ENCODE measurements around the gene URM1. TPM values are rescaled to one million over a fixed set of nuclear protein-coding genes. Genes with fewer than 3 reads are reported as not detected.

Gene URM1
- total RNA-seq, 1 experiment from 2014 or later, result 45.4 TPM

DNA sequence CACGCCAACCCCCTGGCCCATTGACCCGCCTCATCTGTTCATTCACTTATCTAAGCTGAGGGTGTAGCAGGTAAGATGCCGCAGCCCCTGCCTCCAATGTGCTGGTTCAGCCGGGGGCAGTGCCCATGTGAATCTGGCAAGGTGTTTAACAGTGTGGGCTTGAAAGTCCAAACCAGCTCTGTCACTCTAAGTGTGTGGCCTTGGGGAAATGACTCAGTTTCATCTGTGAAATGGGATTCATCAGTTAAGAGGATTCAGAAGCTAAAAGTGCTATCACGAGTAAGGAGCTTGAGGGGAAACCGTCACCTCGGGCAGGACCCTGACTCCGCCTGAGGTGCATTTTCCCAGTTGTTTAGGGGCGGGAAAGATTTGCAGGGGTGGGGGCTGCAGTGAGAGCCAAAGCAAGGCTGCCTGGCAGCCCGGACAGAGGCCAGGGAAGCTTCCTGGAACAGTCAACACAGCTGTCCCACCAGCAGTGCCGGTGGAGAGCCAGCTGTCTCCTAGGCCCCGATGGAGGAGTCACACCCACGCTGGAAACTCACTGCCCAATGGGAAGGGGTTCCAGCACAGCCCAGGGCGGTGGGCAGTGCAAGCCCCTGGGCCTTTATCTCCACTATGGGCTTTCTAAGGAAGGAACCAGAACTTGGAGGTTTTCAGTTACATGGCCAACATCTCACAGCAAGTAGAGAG lies 9.7 kb upstream of the URM1 start:
- TF ChIP-seq, protein P1, sequence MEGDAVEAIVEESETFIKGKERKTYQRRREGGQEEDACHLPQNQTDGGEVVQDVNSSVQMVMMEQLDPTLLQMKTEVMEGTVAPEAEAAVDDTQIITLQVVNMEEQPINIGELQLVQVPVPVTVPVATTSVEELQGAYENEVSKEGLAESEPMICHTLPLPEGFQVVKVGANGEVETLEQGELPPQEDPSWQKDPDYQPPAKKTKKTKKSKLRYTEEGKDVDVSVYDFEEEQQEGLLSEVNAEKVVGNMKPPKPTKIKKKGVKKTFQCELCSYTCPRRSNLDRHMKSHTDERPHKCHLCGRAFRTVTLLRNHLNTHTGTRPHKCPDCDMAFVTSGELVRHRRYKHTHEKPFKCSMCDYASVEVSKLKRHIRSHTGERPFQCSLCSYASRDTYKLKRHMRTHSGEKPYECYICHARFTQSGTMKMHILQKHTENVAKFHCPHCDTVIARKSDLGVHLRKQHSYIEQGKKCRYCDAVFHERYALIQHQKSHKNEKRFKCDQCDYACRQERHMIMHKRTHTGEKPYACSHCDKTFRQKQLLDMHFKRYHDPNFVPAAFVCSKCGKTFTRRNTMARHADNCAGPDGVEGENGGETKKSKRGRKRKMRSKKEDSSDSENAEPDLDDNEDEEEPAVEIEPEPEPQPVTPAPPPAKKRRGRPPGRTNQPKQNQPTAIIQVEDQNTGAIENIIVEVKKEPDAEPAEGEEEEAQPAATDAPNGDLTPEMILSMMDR (IDR thresholded peaks at IDR 0.05), result no peak
- TF ChIP-seq POLR2AphosphoS5 (IDR thresholded peaks at IDR 0.05; ENCODE audit: low read depth, low read length) (no peak), REST (IDR thresholded peaks at IDR 0.05; ENCODE audit: insufficient read depth in 1 of 2, low read depth in 2 of 2, low read length in 1 of 2) (no peak), SIN3A (IDR thresholded peaks at IDR 0.05; ENCODE audit: borderline replicate concordance, insufficient read depth, low read depth, low read length) (no peak), TCF7L2 (IDR thresholded peaks at IDR 0.05; ENCODE audit: low read depth, low read length) (no peak)
- Histone ChIP-seq H3K4me3 (ENCODE audit: low read depth in 2 of 2, low read length in 2 of 2) (peak overlapping the region; percentile 36 to 58), H3K36me3 (ENCODE audit: control insufficient read depth, insufficient read depth, low read length) (no peaks in the 10 kb centered on the region), H3K27me3 (ENCODE audit: control insufficient read depth, insufficient read depth, low read length) (no peaks in the 10 kb centered on the region), H3K27ac (ENCODE audit: low read length) (peak overlapping the region; percentile 39; the same call in 1 of the 2 replicates), H3K9me3 (ENCODE audit: control insufficient read depth, insufficient read depth, low read depth, low read length) (no peaks in the 10 kb centered on the region), H3K4me1 (ENCODE audit: control insufficient read depth, insufficient read depth, low read length) (peaks cover 3% of the 10 kb centered on the region; the same call in 1 of the 2 replicates)
- DNase-seq (ENCODE audit: low read depth, low spot score) (no peak), ATAC-seq (peak; percentile 39)
- BruUV-seq (replicated peaks), result no TSS peak
- intact Hi-C loops (cut with micrococcal nuclease; ENCODE audit: unreplicated experiment) (no loop called here), in situ Hi-C loops (cut with HindIII; ENCODE audit: low pct_unique_long_range_greater_than_20kb, low sequenced_read_pairs) (no loop called here)
- ChIA-PET CTCF (interaction anchor here (0.6 to 1.8 kb wide), 6 partner anchors 20 to 108 kb away, joined by 3 to 13 read pairs (median 6); partner anchors contain the start of gene CERCAM), POLR2A (no interaction called here)

DNA sequence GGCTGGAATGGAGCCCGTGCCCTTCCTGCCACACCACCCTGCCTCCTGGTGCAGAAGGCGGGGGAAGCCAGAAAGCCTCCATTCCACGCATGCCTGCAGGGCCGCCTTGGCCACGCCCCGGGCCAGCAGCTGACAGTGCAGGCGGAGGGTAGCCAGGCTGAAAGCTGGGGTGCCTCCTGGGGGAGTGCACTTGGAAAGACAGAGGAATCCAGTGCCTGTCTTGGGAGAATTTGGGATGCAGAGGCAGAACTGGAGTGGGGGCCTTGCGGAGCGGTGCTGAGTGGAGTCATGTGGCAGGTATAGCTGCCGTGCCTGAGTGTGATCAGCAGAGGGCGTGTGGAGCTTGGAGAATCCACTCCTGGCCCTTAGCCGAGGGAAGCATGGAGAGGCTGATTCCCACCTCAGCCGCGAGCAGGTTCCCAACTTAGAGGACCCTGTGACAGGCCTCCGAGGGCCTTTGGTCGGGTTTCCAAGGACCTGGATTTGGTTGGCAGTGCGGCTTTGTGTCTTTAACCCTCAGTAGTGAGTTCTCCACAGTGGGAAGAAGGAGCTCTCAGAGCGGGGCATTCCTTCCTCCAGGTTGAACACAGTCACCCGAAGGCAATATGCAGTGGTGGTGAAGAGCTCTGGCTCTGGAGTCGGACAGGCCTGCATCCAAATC lies 9.1 kb upstream of the URM1 start:
- Histone ChIP-seq H3K36me3 (ENCODE audit: control insufficient read depth, insufficient read depth, low read length) (no peaks in the 10 kb centered on the region), H3K27ac (ENCODE audit: low read length) (peak overlapping the region; percentile 39; the same call in 1 of the 2 replicates), H3K9me3 (ENCODE audit: control insufficient read depth, insufficient read depth, low read depth, low read length) (no peaks in the 10 kb centered on the region), H3K4me1 (ENCODE audit: control insufficient read depth, insufficient read depth, low read length) (peaks cover 3% of the 10 kb centered on the region; the same call in 1 of the 2 replicates), H3K27me3 (ENCODE audit: control insufficient read depth, insufficient read depth, low read length) (no peaks in the 10 kb centered on the region), H3K4me3 (ENCODE audit: low read depth in 2 of 2, low read length in 2 of 2) (peak overlapping the region; percentile 36 to 58)
- ATAC-seq, result peak; percentile 94
- ChIA-PET CTCF (interaction anchor here (0.6 to 1.8 kb wide), 10 partner anchors 9 to 1694 kb away, joined by 3 to 13 read pairs (median 5); partner anchors contain the start of genes CERCAM and URM1), POLR2A (interaction anchor here (0.5 to 0.6 kb wide), 2 partner anchors 28 to 56 kb away, joined by 3 read pairs; no protein-coding TSS in a partner anchor)
- in situ Hi-C loops (cut with HindIII; ENCODE audit: low pct_unique_long_range_greater_than_20kb, low sequenced_read_pairs), result no loop called here
- BruUV-seq (replicated peaks), result no TSS peak
- DNase-seq (ENCODE audit: low read depth, low spot score), result peak; percentile 42
- intact Hi-C loops (cut with micrococcal nuclease; ENCODE audit: unreplicated experiment), result loop anchor here (1.0 kb wide), 1 partner anchor 50 kb away; no protein-coding TSS in a partner anchor
- TF ChIP-seq TCF7L2 (IDR thresholded peaks at IDR 0.05; ENCODE audit: low read depth, low read length), result no peak
- TF ChIP-seq, protein P1 (IDR thresholded peaks at IDR 0.05), result peak; percentile 87

Data from Panc1 (cell line).